Dendritic cell treated with granulocyte-macrophage colony-stimulating factor and Interleukin-4, amounts not matched to agents 40 ng/mL and 50 ng/mL, for 4 days (primary cell): ENCODE measurements around the gene ARMH2.

Source experiments
- H3K27ac Mint-ChIP-seq: one replicate; pipeline ENCODE4 v1.8.0; 2022; ENCODE audit warnings: mild to moderate bottlenecking, mixed read lengths
- H3K27me3 Mint-ChIP-seq: one replicate; pipeline ENCODE4 v1.8.0; 2022; ENCODE audit warnings: mild to moderate bottlenecking, mixed read lengths
- H3K36me3 Mint-ChIP-seq: one replicate; pipeline ENCODE4 v1.8.0; 2022; ENCODE audit warnings: low read depth, mixed read lengths
- H3K4me1 Mint-ChIP-seq: one replicate; pipeline ENCODE4 v1.8.0; 2022; ENCODE audit warnings: low read depth, mixed read lengths
- H3K4me3 Mint-ChIP-seq: one replicate; pipeline ENCODE4 v1.8.0; 2022; ENCODE audit warnings: mild to moderate bottlenecking, moderate library complexity, mixed read lengths
- H3K9me3 Mint-ChIP-seq: one replicate; pipeline ENCODE4 v1.8.0; 2022; ENCODE audit warnings: mixed read lengths
- intact Hi-C: fragments of 100-400 bp; cut with micrococcal nuclease; formaldehyde crosslinking; loops from one replicate; pipeline ENCODE4 v1.15.0; 2022

Gene ARMH2

GRCh38 chr6:24749297-24749696, 49.4 kb downstream of the ARMH2 start:
- intact Hi-C loops, result no loop called here
- no peaks in the 10 kb centered on the region for H3K27me3 Mint-ChIP-seq
- no peak overlapping the region for H3K4me3 Mint-ChIP-seq
- peaks cover 18% of the 10 kb centered on the region for H3K9me3 Mint-ChIP-seq
- peaks cover 23% of the 10 kb centered on the region for H3K36me3 Mint-ChIP-seq
- peak overlapping the region; percentile 89 for H3K27ac Mint-ChIP-seq
- peaks cover 55% of the 10 kb centered on the region for H3K4me1 Mint-ChIP-seq
